Measurements from ENCODE around the gene DCHS1.

The DCHS1 gene

DNA sequence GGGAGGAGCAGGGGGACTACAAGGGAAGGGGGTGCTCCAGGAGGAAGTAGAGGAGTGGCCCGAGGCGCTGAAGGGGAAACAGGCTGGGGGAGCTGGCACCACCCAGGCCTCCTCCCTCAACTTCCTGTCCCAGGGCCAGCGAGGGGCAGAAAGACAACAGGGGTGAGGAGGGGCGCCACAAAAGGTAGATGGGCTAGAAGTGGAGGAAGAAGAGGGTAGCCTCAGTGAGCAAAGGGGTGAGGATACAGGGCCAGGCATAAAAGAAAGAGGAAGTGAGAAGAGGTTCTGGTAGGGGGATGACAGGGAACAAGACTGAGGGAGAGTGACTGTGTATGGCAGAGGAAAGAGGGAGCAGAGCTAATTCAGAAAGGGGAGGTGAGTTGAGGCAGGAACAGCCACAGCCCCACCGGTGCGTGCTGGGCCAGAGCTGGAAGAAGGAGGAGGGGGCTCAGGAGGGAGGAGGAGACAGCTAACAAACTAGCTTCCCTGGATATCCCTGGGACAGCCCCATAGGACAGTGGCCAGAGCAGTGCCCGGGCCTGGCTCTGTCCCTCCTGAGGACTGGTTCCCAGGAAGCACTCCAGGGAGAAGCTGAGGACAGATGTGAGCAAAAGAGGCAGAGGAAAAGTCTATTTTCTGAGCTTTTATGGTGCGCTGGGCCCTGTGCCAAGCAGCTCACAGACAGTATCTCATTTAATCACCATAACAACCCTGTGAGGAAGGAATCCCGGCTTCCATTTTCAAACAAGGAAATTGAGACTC lies 8.5 kb downstream of the DCHS1 start:
- DNase-seq = no peak

DNA sequence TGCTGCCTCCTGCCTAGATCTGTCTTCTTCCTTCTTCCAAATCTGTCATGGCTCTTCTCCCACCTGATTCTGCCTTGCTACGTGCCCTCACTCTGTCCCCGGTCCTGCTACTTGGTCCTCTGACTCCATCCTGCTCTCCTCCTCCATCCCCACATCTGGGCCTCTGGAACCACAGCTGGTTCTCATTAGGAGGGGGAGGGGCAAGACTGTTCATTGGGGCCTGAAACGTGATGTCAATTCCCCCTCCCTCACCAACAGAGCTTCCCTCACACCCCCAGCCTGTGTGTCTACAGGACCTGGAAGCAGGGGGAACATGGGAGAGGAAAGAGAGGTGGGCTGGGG lies 9.1 kb downstream of the DCHS1 start:
- no peak for DNase-seq

GRCh38 chr11:6646071-6646470 lies 9.5 kb downstream of the DCHS1 start:
- no peak for DNase-seq

DNA sequence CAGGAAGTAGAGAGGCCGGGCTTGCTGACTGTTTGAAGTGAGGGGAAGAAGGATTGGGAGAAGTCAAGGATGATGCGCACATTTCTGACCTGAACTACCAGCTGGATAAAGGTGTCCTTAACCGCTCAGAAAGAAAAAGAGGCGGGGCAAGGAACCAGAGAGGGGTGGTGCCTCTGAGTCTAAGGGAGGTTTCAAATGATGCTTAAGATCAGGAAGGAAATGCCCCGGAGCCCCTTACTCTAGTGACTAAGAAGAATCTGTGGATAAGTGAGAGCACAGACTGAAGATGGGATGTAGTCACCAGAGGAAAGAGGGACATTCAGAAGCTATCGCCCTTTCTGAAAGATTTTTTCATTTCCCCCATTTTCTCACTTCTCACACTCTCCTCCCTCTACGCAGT lies 12.7 kb downstream of the DCHS1 start:
- DNase-seq = no peak

- DNase-seq = no peak
Measured at GRCh38 chr11:6640985-6641701, 14.5 kb downstream of the DCHS1 start.

DNA sequence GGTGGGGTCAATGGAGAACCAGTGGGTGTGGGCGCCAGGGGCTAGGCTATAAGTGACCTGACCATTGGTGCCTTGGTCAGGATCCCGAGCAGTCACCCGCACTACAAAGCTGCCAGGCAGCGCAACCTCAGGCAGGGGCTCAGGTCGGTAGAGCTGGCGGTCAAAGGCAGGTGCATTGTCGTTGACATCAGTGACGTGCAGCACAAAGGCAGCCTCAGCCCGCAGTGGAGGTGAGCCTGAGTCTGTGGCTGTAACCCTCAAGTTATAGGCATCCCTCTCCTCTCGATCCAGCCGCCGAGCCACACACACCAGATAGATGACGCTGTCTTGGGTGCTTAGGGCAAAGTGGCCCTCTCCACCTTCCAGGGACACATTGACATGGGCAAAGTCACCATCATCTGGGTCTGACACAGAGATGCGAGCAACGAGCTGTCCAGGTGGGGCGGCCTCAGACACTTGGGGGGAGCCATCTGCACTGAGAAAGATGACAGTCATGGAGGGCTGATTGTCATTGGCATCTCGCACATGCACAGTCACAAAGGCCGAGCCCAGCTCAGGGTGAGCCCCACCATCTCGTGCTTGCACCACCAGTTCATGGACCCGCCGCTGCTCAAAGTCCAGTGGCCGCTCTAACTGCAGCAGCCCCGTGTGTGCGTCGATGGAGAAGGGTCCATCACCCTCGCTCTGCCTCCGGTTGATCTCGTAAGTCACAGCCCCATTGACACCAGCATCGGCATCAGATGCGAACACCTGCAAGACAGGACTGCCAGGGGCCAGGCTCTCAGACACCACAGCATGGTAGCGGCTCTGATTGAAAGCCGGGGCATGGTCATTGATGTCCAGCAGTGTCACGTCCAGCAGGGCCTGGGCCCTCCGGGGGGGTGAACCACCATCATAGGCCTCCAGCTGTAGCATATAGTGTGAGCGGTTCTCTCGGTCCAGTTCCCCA lies 15.3 kb downstream of the DCHS1 start:
- no peak for DNase-seq

DNA sequence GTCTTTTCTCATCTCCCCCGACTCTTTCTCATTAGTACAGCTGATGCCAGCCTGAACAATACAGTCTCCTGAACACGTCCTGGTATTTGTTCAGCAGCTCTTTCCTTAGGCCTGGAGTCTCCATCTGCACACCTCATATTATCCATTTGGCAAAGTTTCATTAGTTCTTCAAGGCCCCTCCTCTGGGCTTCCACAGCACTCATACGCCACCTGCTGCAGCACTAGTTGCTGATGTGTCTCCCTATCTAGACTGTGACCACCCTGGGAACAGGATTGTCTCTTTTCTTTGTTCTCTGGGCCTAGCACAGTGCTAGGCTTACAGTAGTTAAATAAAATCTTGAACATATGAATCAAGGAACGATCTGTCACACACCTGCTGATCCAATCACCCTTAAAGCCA lies 17.2 kb downstream of the DCHS1 start:
- no peak for DNase-seq

DNA sequence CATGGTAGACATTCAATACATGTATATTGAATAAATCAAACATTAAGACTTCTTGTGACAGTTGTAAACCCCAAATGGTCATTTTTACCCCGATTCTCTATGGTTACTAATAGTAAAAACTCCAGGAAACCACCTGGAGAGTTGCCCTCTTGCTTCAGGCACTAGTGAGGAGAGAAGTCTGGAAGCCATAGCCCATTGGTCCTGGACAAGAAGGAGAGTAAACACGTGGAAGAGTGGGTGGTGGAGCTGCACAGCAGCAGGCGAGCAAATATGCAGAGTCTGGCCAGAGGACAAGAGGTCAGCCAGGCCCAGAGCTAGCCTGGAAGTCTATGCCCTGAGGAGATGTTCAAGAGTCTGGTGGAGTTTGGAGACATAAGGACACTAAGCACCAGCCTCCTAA lies 17.7 kb downstream of the DCHS1 start:
- DNase-seq = no peak

- DNase-seq = no peak
Measured at GRCh38 chr11:6636480-6636879, 19.1 kb downstream of the DCHS1 start.

DNA sequence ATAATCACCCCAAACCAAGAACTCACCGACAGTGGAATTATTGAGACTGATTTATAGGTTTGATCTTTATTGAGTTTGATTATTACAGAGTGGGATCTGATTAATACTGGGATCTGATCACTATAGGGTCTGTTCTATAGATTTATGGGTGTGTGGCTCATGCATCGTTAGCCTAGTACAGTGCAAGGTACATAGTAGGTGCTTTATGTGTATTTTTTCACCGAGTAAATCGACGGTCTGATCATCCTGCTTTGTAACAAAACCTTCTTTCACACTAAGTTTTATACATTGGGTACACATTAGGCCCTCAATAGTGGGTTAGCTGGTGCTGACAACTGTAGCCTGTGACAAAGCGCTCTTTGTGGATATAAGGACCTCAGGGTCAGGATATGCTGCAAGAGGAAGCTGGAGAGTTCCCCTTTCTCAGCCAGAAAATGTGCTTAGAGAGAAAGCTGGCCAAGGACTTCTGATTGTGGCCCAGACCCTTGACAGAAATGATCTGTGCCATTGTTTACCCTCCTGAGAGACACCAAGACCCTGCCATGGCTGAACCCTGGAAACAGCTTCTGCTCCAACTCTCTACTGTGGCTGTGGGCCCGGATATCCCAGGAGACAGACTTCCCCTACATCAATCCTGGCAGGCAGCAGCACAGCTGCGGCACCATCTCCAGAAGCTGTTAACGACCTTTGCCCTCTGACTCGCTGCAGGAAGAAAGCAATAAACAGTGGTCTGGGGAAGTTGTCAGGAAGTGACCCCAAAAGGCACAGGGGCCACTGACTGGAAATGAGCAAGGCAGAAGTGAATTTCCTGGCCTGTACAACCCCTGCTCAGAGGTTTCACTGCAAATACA lies 20.3 kb downstream of the DCHS1 start:
- DNase-seq = no peak

DNA sequence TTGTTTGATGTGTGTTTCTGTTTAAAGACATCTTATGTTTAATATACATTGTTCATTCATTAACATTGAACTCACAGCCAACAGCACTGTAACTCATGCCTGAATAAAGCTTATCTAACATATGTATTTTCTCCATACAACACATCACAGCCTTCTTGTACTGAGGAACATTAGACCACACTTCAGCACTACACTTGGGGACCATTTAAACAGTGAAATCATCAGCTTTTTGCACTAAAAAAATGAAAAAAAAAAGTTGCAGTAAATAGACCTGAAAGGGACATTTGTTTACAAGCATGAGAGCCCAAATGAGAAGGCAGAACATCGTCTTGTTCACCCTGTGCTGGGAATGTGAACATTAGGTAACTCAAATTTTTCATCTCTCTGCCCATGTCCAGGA lies 21.1 kb downstream of the DCHS1 start:
- no peak for DNase-seq

- DNase-seq = no peak
Measured at GRCh38 chr11:6633422-6634408, 21.9 kb downstream of the DCHS1 start.

- no peak for DNase-seq
Measured at GRCh38 chr11:6632116-6633073, 23.2 kb downstream of the DCHS1 start.

- no peak for DNase-seq
Measured at GRCh38 chr11:6631361-6631890, 24.2 kb downstream of the DCHS1 start.

- no peak for DNase-seq
Measured at GRCh38 chr11:6630632-6631291, 24.8 kb downstream of the DCHS1 start.

GRCh38 chr11:6629892-6630631 lies 25.5 kb downstream of the DCHS1 start:
- DNase-seq = no peak

DNA sequence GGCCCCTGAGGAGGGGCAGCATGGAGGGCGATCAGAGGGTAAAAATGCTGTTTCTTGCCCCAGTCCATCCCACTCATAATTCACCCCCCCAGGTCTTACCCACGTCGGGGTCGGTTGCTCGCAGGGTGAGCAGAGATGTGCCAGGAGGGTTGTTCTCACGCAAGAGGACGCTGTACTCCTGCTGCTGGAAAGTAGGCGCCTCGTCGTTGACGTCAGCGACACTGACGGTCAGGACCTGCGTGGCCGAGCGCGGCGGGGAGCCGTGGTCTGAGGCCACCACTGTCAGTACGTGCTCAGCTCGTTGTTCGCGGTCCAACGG lies 26.1 kb downstream of the DCHS1 start:
- no peak for DNase-seq

GRCh38 chr11:6628526-6628925 lies 27.1 kb downstream of the DCHS1 start:
- DNase-seq = no peak

GRCh38 chr11:6627762-6628241 lies 27.8 kb downstream of the DCHS1 start:
- no peak for DNase-seq
